ENCODE data around the gene TBX21. TPM values are rescaled to one million over a fixed set of nuclear protein-coding genes. Genes with fewer than 3 reads are reported as not detected.

TBX21 gene
- total RNA-seq, 1 donor from 2014 or later = not detected

- peak; percentile 77 for DNase-seq
- peak; percentile 88 for TF ChIP-seq CTCF (IDR thresholded peaks at IDR 0.05; ENCODE audit: partially characterized antibody, unreplicated experiment)
- Mint-ChIP-seq H3K4me1 (ENCODE audit: low read depth, unreplicated experiment) (no peaks in the 10 kb centered on the region), H3K36me3 (ENCODE audit: unreplicated experiment) (no peaks in the 10 kb centered on the region), H3K9me3 (ENCODE audit: unreplicated experiment) (no peaks in the 10 kb centered on the region), H3K27me3 (ENCODE audit: unreplicated experiment) (no peaks in the 10 kb centered on the region), H3K4me3 (ENCODE audit: unreplicated experiment) (no peak overlapping the region), H3K27ac (ENCODE audit: unreplicated experiment) (no peak overlapping the region)
These were observed 9.5 kb downstream of the TBX21 start for GRCh38 chr17:47742319-47743181.

GRCh38 chr17:47744168-47745036 lies 11.4 kb downstream of the TBX21 start:
- H3K4me3 Mint-ChIP-seq (ENCODE audit: unreplicated experiment) = no peak overlapping the region
- H3K27me3 Mint-ChIP-seq (ENCODE audit: unreplicated experiment) = no peaks in the 10 kb centered on the region
- H3K4me1 Mint-ChIP-seq (ENCODE audit: low read depth, unreplicated experiment) = no peaks in the 10 kb centered on the region
- H3K9me3 Mint-ChIP-seq (ENCODE audit: unreplicated experiment) = no peaks in the 10 kb centered on the region
- DNase-seq = no peak
- H3K36me3 Mint-ChIP-seq (ENCODE audit: unreplicated experiment) = no peaks in the 10 kb centered on the region
- TF ChIP-seq CTCF (IDR thresholded peaks at IDR 0.05; ENCODE audit: partially characterized antibody, unreplicated experiment) = no peak
- H3K27ac Mint-ChIP-seq (ENCODE audit: unreplicated experiment) = no peak overlapping the region

DNA sequence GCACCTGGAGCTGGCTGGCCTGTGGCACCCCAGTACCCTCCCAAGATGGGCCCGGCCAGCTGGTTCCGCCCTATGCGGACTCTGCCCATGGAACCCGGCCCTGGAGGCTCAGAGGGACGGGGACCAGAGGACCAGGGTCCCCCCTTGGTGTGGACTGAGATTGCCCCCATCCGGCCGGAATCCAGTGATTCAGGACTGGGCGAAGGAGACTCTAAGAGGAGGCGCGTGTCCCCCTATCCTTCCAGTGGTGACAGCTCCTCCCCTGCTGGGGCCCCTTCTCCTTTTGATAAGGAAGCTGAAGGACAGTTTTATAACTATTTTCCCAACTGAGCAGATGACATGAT lies 12.0 kb downstream of the TBX21 start:
- no peaks in the 10 kb centered on the region for H3K27me3 Mint-ChIP-seq (ENCODE audit: unreplicated experiment)
- H3K27ac Mint-ChIP-seq (ENCODE audit: unreplicated experiment) = no peak overlapping the region

GRCh38 chr17:47751471-47751870 lies 18.4 kb downstream of the TBX21 start:
- Mint-ChIP-seq H3K36me3 (ENCODE audit: unreplicated experiment) (no peaks in the 10 kb centered on the region), H3K27ac (ENCODE audit: unreplicated experiment) (no peak overlapping the region)
- no peak for TF ChIP-seq CTCF (IDR thresholded peaks at IDR 0.05; ENCODE audit: partially characterized antibody, unreplicated experiment)

More for the DNA sequence above, 12.0 kb downstream of the TBX21 start:
- Mint-ChIP-seq H3K4me1 (ENCODE audit: low read depth, unreplicated experiment) (no peaks in the 10 kb centered on the region), H3K4me3 (ENCODE audit: unreplicated experiment) (no peak overlapping the region), H3K9me3 (ENCODE audit: unreplicated experiment) (no peaks in the 10 kb centered on the region), H3K36me3 (ENCODE audit: unreplicated experiment) (no peaks in the 10 kb centered on the region)
- no peak for TF ChIP-seq CTCF (IDR thresholded peaks at IDR 0.05; ENCODE audit: partially characterized antibody, unreplicated experiment)
- no peak for DNase-seq

More at GRCh38 chr17:47751471-47751870, 18.4 kb downstream of the TBX21 start:
- Mint-ChIP-seq H3K9me3 (ENCODE audit: unreplicated experiment) (no peaks in the 10 kb centered on the region), H3K27me3 (ENCODE audit: unreplicated experiment) (peaks cover 1% of the 10 kb centered on the region), H3K4me1 (ENCODE audit: low read depth, unreplicated experiment) (no peaks in the 10 kb centered on the region), H3K4me3 (ENCODE audit: unreplicated experiment) (no peak overlapping the region)
- no peak for DNase-seq

All from glutamatergic neuron (in vitro differentiated cells).